Midbrain (tissue), 1 donor: ENCODE results near the gene SPHK2.
"Not testable (repeated sequence)": the region's sequence is repeated elsewhere in the genome, so short reads cannot be mapped to it uniquely, and the experiment has no call there.

Experiments used
- DNase-seq: peaks from one replicate; lab custom pipeline; 2025; lab: John Stamatoyannopoulos, UW

Gene SPHK2

DNA sequence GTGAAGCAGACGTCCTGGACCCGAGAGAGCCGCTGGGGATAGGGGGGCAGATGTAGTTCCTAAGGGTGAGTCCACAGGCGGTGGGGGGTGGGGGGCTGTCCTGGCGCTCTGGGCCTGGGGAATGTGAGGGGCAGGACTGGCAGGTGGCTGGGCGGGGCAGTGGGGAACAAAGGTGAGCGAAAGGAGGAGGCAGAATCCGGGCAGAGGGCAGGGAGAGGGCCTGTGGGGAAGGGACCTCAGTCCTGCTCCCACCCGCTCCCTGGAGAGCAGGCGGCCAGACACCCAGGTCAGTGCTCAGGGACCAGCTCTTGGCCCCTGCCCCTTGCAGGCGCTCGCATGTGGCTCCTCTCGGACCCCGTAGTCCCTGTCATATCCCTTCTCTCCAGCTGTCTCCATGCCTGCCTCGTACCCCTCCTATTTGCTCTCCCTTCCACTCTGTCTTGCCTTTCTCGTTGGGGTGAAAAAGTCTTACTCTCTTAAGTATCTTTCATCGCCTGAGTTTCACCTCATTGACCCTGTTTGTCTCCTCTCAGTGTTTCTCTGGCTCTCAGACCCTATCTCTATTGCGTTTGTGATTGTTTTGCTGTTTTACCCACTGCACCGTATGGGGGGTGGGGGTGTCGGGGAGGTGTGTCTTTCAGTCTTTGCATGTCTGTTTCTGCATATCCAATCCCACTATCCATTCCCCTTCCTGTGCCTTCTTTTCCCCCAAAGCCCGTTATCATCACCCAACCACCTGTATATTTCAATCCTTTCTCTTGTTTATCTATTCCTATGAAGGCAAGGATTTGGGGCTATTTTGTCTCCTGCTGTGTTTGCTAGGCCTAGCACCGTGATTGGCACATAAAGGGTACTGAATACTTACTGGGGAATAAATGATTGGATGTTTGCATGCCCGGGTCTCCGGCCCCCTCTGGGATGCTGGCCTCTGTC is 5.8 kb downstream of the SPHK2 start:
- DNase-seq: no peak

- DNase-seq: no peak
Measured at GRCh38 chr19:48625891-48626327, 6.6 kb downstream of the SPHK2 start.

- no peak for DNase-seq
Measured at GRCh38 chr19:48627201-48627864, 8.0 kb downstream of the SPHK2 start.

- DNase-seq: no peak
Measured at GRCh38 chr19:48627865-48628314, 8.6 kb downstream of the SPHK2 start.

- no peak for DNase-seq
Measured at GRCh38 chr19:48628486-48629296, 9.4 kb downstream of the SPHK2 start.

- DNase-seq: no peak
Measured at GRCh38 chr19:48629297-48629598, 9.9 kb downstream of the SPHK2 start.

DNA sequence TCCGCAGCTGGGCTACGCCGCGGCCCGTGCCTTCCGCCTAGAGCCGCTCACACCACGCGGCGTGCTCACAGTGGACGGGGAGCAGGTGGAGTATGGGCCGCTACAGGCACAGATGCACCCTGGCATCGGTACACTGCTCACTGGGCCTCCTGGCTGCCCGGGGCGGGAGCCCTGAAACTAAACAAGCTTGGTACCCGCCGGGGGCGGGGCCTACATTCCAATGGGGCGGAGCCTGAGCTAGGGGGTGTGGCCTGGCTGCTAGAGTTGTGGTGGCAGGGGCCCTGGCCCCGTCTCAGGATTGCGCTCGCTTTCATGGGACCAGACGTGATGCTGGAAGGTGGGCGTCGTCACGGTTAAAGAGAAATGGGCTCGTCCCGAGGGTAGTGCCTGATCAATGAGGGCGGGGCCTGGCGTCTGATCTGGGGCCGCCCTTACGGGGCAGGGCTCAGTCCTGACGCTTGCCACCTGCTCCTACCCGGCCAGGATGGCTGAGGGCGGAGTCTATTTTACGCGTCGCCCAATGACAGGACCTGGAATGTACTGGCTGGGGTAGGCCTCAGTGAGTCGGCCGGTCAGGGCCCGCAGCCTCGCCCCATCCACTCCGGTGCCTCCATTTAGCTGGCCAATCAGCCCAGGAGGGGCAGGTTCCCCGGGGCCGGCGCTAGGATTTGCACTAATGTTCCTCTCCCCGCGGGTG is 10.4 kb downstream of the SPHK2 start:
- DNase-seq: no peak

DNA sequence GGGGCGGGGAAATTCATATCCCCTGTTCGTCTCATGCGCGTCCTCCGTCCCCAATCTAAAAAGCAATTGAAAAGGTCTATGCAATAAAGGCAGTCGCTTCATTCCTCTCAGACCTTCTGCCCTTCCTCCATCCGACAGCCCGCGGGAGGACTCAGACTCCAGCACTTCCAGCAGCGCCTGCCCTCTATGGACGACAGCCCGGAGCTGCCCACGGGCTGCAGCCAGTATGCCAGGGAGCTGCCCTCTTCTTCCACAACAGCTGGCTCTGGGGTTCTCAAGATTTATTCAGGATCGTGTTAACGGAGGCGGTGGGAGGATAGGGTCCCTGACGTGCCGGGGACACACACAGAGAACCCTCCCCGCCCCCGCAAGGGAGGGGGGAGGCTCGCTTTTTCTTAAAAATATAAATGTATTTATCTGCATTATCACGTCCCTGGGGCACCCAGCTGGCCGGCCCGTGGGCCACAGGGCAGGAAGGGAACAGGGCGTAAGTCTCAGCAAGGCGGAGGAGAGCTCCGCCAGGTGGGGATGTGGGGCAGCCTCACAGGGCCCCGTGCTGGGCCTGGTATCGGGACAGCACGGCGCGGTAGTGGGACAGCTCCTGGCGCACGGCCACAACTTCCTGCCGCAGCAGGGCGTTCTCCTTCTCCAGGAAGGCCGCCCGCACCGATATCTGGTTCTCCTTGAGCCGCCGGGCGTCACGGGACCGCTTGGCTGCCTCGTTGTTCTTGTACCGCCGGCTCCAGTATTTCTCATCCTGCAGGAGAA is 11.2 kb downstream of the SPHK2 start:
- no peak for DNase-seq

GRCh38 chr19:48631225-48631624 is 11.9 kb downstream of the SPHK2 start:
- DNase-seq: no peak

DNA sequence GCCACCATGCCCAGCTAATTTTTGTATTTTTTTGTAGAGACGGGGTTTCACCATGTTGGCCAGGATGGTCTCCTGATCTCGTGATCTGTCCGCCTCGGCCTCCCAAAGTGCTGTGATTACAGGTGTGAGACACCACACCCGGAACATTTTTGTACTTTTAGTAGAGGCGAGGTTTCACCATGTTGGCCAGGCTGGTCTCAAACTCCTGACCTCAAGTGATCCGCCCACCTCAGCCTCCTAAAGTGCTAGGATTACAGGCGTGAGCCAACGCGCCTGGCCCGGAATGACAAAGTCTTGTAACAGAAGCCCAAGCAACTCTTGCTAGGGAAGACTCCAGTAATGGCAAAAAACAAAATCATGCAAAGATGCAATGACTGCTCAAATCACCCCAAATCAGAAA is 13.0 kb downstream of the SPHK2 start:
- DNase-seq: not testable (repeated sequence)

DNA sequence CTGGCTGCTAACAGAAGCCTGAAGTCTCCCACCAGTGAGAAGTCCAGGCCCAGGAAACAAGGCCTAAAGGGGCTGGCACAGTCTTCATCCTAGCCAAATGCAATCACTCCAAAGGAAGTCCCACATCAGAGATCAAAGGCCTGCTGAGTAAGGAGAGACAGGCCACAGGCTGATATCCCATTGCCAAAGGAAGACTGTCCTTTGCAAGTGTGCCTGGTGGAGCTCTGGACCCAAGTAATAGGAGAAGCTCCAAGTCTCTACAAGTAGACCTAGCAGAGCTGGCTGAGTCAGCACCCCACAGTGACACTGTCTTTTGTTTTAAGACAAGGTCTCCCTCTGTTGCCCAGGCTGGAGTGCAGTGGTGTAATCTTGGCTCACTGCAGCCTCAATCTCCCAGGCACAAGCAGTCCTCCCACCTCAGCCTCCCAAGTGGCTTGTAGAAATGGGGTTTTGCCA is 13.4 kb downstream of the SPHK2 start:
- DNase-seq: no peak

GRCh38 chr19:48633148-48634035 is 14.1 kb downstream of the SPHK2 start:
- DNase-seq: no peak

- DNase-seq: no peak
Measured at GRCh38 chr19:48634036-48634342, 14.7 kb downstream of the SPHK2 start.

GRCh38 chr19:48634424-48635262 is 15.3 kb downstream of the SPHK2 start:
- peak; percentile 94 for DNase-seq

- peak; percentile 68 for DNase-seq
Measured at GRCh38 chr19:48635263-48635965, 16.1 kb downstream of the SPHK2 start.

- peak; percentile 31 for DNase-seq
Measured at GRCh38 chr19:48635966-48636858, 16.9 kb downstream of the SPHK2 start.

GRCh38 chr19:48636859-48637448 is 17.6 kb downstream of the SPHK2 start, which contains the start of gene DBP:
Gene DBP, minus strand, starts transcription at chr19:48637379. Its CDS starts 385 bp downstream, at chr19:48636994.
- no peak for DNase-seq
